ENCODE data around the gene CNNM2.

CNNM2 gene

GRCh38 chr10:103078676-103079075 is 160.6 kb downstream of the CNNM2 start:
- no peak overlapping the region for H3K4me3 ChIP-seq (replicated peaks; ENCODE audit: low read depth, low read length)
- TF ChIP-seq, protein P1, sequence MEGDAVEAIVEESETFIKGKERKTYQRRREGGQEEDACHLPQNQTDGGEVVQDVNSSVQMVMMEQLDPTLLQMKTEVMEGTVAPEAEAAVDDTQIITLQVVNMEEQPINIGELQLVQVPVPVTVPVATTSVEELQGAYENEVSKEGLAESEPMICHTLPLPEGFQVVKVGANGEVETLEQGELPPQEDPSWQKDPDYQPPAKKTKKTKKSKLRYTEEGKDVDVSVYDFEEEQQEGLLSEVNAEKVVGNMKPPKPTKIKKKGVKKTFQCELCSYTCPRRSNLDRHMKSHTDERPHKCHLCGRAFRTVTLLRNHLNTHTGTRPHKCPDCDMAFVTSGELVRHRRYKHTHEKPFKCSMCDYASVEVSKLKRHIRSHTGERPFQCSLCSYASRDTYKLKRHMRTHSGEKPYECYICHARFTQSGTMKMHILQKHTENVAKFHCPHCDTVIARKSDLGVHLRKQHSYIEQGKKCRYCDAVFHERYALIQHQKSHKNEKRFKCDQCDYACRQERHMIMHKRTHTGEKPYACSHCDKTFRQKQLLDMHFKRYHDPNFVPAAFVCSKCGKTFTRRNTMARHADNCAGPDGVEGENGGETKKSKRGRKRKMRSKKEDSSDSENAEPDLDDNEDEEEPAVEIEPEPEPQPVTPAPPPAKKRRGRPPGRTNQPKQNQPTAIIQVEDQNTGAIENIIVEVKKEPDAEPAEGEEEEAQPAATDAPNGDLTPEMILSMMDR (IDR thresholded peaks at IDR 0.05; ENCODE audit: low read length, missing control alignments), result no peak
- no peak for DNase-seq (ENCODE audit: low read depth)

DNA sequence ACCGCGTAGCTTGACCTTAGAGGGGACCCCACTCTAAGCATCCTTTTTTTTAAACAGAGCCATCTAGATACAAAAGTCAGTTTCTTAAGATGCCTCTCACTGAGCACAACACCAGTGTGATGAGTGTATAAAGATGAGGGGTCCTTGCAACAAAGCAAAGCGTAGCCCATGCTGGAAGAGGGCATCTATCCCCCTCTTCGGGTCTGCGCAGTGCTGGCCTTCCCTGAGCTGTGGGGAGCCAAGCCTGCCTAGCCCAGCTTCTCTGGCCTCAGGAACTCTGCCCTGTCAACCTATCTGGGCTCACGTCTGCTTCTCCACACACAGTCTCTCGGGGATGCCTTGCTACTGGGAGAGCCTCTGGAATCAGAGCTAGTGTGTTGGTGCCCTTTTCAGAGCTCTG is 161.0 kb downstream of the CNNM2 start:
- H3K4me3 ChIP-seq (replicated peaks; ENCODE audit: low read depth, low read length), result no peak overlapping the region
- TF ChIP-seq, protein P1 (IDR thresholded peaks at IDR 0.05; ENCODE audit: low read length, missing control alignments), result no peak
- no peak for DNase-seq (ENCODE audit: low read depth)

DNA sequence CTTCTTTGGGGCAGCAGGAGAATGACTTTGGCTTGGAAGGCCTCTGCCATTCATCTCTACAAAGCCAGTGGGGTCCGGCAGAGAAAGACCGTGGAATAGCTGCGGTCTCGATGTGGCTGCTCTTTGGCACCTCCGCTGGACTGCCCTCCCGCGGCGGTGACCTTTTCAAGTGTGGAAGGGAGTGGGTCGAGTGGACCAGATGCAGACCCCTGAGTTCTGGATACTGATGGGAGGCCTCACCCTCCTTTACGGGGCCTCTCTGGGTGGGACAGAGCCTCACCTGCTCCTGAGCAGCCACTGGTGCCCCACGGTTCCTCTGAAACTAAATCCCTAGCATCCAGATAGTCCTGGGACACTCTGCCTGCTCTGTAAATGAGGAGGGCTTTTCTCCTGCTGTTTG is 161.9 kb downstream of the CNNM2 start:
- H3K4me3 ChIP-seq (replicated peaks; ENCODE audit: low read depth, low read length), result no peak overlapping the region
- no peak for DNase-seq (ENCODE audit: low read depth)
- TF ChIP-seq, protein P1 (IDR thresholded peaks at IDR 0.05; ENCODE audit: low read length, missing control alignments), result no peak

DNA sequence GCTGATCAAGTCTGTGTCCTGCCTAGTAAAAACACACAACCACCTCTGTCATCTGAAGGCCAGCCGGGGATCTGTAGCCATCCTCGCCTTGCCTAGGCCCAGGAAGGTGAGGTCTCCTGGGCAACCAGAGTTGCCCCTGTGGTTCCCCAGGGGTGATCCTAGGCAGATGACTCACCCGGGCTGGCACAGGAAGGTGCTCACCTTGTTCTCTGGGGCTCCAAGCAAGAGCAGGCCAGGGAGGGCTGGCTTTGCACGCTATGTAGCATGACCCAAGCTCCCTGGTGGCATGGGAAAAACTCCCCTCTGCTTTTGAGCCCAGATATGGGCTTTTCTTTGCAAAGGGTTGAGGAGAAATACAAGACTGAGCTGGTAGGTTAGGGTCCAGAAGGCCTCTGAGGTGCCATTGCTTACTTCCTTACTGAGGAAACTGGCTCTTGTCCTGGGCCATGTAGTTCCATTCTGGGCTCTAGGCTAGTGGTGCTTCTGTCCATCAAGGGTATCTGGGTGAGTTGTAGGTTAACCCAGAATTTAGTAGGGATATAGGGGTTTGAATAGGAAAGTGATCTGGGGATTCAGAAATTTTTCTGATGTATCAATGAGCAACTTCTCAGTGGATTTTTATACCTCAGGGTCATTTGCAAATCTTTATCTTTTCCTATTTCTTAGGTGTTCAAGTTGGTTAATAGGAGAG is 162.9 kb downstream of the CNNM2 start:
- H3K4me3 ChIP-seq (replicated peaks; ENCODE audit: low read depth, low read length), result no peak overlapping the region
- DNase-seq (ENCODE audit: low read depth), result no peak
- TF ChIP-seq, protein P1 (IDR thresholded peaks at IDR 0.05; ENCODE audit: low read length, missing control alignments), result no peak

- TF ChIP-seq, protein P1 (IDR thresholded peaks at IDR 0.05; ENCODE audit: low read length, missing control alignments), result no peak
- no peak for DNase-seq (ENCODE audit: low read depth)
- H3K4me3 ChIP-seq (replicated peaks; ENCODE audit: low read depth, low read length), result no peak overlapping the region
Observed at GRCh38 chr10:103082683-103083082, 164.6 kb downstream of the CNNM2 start.

- no peak for DNase-seq (ENCODE audit: low read depth)
- no peak overlapping the region for H3K4me3 ChIP-seq (replicated peaks; ENCODE audit: low read depth, low read length)
- TF ChIP-seq, protein P1 (IDR thresholded peaks at IDR 0.05; ENCODE audit: low read length, missing control alignments), result no peak
Observed at GRCh38 chr10:103083266-103083976, 165.3 kb downstream of the CNNM2 start.

DNA sequence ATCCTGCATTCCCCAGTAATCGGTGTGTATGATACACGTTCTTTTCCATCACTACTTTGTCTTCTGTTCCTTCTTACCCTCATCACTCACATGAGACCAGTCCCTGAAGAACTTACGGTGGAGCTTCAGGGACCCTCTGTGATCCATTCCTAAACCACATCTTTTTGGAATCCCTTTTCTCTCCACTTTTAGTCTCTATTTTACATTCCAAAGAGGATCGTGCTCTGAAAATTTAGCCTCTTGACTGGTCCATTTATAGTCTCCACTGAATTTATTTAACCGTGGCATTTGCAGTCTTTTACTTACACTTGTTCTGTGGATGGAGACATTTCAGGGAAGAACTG is 165.9 kb downstream of the CNNM2 start:
- DNase-seq (ENCODE audit: low read depth), result no peak
- no peak overlapping the region for H3K4me3 ChIP-seq (replicated peaks; ENCODE audit: low read depth, low read length)
- TF ChIP-seq, protein P1 (IDR thresholded peaks at IDR 0.05; ENCODE audit: low read length, missing control alignments), result no peak
